NT2/D1 (cell line): ENCODE results near the gene RCAN1.

Experiments
- SUZ12 ChIP-seq: IDR thresholded peaks from 2 replicates; pipeline ENCODE4 v1.6.1; 2011; ENCODE audit not compliant: insufficient read length, insufficient read depth; ENCODE audit errors: extremely low read depth
- YY1 ChIP-seq: IDR thresholded peaks from 2 replicates; pipeline ENCODE4 v1.6.1; 2011; ENCODE audit not compliant: insufficient read length, insufficient read depth
- ZNF274 ChIP-seq: IDR thresholded peaks from 2 replicates; pipeline ENCODE4 v1.6.1; 2011; ENCODE audit warnings: mild to moderate bottlenecking, low read depth, low read length

DNA sequence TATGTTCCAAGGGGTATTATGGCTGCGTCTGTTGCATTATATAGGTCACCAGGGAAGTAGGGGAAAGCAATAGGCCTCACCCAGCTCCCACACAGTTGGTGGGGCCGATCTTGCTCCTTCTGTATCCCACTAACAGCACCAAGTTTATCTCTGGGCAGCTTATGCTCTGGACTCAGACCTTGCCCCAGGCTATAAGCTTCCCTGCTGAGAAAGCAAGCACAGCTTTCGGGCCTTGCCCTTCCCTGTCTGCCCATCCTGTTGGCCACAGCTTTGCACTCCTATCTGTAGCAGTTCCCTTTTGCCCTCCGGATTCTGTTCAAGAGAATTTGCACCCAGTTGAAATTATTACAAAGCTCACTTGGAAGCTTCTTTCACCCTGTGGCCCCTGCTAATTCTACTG lies 115.8 kb downstream of the RCAN1 start:
- TF ChIP-seq ZNF274 (no peak), SUZ12 (no peak), YY1 (no peak)
